Liver (tissue), 3 donors: ENCODE measurements around the gene HDGFL3.

Source experiments
- EGR1 ChIP-seq, 2 donors: IDR thresholded peaks; 2 replicates each; pipeline ENCODE4 v1.6.1; 2016 to 2018; ENCODE audit warnings: antibody characterized with exemption in 2 of 2, low read depth in 2 of 2
- FOXA2 ChIP-seq: IDR thresholded peaks from 2 replicates; pipeline ENCODE4 v1.6.1; 2016; ENCODE audit warnings: antibody characterized with exemption
- HNF4G ChIP-seq: IDR thresholded peaks from 2 replicates; pipeline ENCODE4 v1.6.1; 2016; ENCODE audit warnings: antibody characterized with exemption
- JUND ChIP-seq, 2 donors: IDR thresholded peaks; 2 replicates each; pipeline ENCODE4 v1.6.1; 2016; ENCODE audit warnings: antibody characterized with exemption in 2 of 2
- RXRA ChIP-seq, 2 donors: IDR thresholded peaks; 2 replicates each; pipeline ENCODE4 v1.6.1; 2017 to 2018; ENCODE audit warnings: antibody characterized with exemption in 2 of 2, mild to moderate bottlenecking in 1 of 2
- TAF1 ChIP-seq: conservative IDR thresholded peaks from 2 replicates; pipeline ENCODE4 v1.6.1; 2016; ENCODE audit warnings: antibody characterized with exemption, mild to moderate bottlenecking
- TF ChIP-seq, protein P1 (sequence below): fragments of 150-350 bp; IDR thresholded peaks from 2 replicates; pipeline ENCODE4 v1.5.1; 2017; ENCODE audit warnings: improper control_type of control experiment, low read depth, low read length; ENCODE audit not compliant: missing input control
- TF ChIP-seq, protein P2 (sequence below): IDR thresholded peaks from 2 replicates; pipeline ENCODE4 v1.6.1; 2016; ENCODE audit warnings: antibody characterized with exemption
- TF ChIP-seq, protein P3 (sequence below): IDR thresholded peaks from 2 replicates; pipeline ENCODE4 v1.6.1; 2016; ENCODE audit warnings: antibody characterized with exemption
- TF ChIP-seq, protein P4 (sequence below): IDR thresholded peaks from 2 replicates; pipeline ENCODE4 v1.6.1; 2016; ENCODE audit warnings: antibody characterized with exemption, mild to moderate bottlenecking
- donor health status: healthy.
- donor health status: healthy.

DNA sequence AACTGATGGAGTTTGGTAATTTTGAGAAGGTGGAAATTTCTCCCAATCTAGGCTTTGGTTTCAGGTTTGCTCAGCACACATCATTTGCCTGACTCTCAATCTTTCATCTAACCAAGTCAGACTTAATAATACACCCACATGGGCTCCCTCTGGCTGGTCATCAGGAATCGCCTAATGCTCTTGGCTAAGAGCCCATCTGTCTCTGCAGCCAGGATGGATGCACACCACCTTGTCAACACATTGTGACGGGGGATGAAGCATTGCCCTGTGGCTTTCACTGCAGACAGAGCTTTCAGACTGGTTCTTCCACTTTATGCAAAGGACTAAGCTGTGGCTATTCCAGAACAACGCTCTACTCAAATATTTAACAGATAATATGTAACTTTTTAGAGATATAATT, 3.0 kb upstream of the HDGFL3 start:
- TF ChIP-seq, protein P1, sequence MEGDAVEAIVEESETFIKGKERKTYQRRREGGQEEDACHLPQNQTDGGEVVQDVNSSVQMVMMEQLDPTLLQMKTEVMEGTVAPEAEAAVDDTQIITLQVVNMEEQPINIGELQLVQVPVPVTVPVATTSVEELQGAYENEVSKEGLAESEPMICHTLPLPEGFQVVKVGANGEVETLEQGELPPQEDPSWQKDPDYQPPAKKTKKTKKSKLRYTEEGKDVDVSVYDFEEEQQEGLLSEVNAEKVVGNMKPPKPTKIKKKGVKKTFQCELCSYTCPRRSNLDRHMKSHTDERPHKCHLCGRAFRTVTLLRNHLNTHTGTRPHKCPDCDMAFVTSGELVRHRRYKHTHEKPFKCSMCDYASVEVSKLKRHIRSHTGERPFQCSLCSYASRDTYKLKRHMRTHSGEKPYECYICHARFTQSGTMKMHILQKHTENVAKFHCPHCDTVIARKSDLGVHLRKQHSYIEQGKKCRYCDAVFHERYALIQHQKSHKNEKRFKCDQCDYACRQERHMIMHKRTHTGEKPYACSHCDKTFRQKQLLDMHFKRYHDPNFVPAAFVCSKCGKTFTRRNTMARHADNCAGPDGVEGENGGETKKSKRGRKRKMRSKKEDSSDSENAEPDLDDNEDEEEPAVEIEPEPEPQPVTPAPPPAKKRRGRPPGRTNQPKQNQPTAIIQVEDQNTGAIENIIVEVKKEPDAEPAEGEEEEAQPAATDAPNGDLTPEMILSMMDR, result no peak
- TF ChIP-seq, protein P2, sequence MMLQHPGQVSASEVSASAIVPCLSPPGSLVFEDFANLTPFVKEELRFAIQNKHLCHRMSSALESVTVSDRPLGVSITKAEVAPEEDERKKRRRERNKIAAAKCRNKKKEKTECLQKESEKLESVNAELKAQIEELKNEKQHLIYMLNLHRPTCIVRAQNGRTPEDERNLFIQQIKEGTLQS, result no peak
- TF ChIP-seq RXRA (IDR thresholded peaks at IDR 0.05) (no peak), HNF4G (no peak), JUND (IDR thresholded peaks at IDR 0.05) (no peak), EGR1 (IDR thresholded peaks at IDR 0.05; ENCODE audit: low read depth in 2 of 2) (no peak), FOXA2 (no peak), TAF1 (no peak)
- TF ChIP-seq, protein P3, sequence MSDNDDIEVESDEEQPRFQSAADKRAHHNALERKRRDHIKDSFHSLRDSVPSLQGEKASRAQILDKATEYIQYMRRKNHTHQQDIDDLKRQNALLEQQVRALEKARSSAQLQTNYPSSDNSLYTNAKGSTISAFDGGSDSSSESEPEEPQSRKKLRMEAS, result no peak
- TF ChIP-seq, protein P4, sequence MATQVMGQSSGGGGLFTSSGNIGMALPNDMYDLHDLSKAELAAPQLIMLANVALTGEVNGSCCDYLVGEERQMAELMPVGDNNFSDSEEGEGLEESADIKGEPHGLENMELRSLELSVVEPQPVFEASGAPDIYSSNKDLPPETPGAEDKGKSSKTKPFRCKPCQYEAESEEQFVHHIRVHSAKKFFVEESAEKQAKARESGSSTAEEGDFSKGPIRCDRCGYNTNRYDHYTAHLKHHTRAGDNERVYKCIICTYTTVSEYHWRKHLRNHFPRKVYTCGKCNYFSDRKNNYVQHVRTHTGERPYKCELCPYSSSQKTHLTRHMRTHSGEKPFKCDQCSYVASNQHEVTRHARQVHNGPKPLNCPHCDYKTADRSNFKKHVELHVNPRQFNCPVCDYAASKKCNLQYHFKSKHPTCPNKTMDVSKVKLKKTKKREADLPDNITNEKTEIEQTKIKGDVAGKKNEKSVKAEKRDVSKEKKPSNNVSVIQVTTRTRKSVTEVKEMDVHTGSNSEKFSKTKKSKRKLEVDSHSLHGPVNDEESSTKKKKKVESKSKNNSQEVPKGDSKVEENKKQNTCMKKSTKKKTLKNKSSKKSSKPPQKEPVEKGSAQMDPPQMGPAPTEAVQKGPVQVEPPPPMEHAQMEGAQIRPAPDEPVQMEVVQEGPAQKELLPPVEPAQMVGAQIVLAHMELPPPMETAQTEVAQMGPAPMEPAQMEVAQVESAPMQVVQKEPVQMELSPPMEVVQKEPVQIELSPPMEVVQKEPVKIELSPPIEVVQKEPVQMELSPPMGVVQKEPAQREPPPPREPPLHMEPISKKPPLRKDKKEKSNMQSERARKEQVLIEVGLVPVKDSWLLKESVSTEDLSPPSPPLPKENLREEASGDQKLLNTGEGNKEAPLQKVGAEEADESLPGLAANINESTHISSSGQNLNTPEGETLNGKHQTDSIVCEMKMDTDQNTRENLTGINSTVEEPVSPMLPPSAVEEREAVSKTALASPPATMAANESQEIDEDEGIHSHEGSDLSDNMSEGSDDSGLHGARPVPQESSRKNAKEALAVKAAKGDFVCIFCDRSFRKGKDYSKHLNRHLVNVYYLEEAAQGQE, result no peak
